CD14-positive monocyte (primary cell): ENCODE results near the gene RNF220. TPM values are rescaled to one million over a fixed set of nuclear protein-coding genes. Genes with fewer than 3 reads are reported as not detected.

Experiments used
- DNase-seq, 3 donors: peaks; one replicate each; pipeline ENCODE4 v3.0.0-alpha.2; 2011 to 2022
- H2AFZ ChIP-seq: 2 replicates; pipeline ENCODE4 v1.6.0; 2012; ENCODE audit warnings: mild to moderate bottlenecking, low read depth, low read length, inconsistent platforms; ENCODE audit not compliant: insufficient read depth, poor library complexity, severe bottlenecking
- H3K27ac ChIP-seq, 2 donors: 1 replicate in 1 of 2; 2 replicates in 1 of 2; pipeline ENCODE4 v1.5.1; 2012 to 2013; ENCODE audit warnings: low read length in 2 of 2, control low read depth in 1 of 2, inconsistent platforms in 1 of 2, low read depth in 1 of 2, mild to moderate bottlenecking in 1 of 2
- H3K27me3 ChIP-seq, 2 donors: one replicate each; pipeline versions ENCODE4 v1.6.0 to v1.6.1; 2011 to 2013; ENCODE audit warnings: low read length in 2 of 2; ENCODE audit not compliant: control insufficient read depth in 2 of 2, insufficient read depth in 2 of 2
- H3K36me3 ChIP-seq, 2 donors: replicated peaks in 1 of 2; 1 replicate in 1 of 2; 2 replicates in 1 of 2; pipeline versions ENCODE4 v1.5.1 to v1.6.1; 2012 to 2013; ENCODE audit warnings: low read length in 2 of 2, control low read depth in 1 of 2, inconsistent platforms in 1 of 2, mild to moderate bottlenecking in 1 of 2; ENCODE audit not compliant: insufficient read depth in 2 of 2, control insufficient read depth in 1 of 2
- H3K4me1 ChIP-seq, 2 donors: 1 replicate in 1 of 2; 2 replicates in 1 of 2; pipeline versions ENCODE4 v1.5.1 to v1.6.1; 2012 to 2013; ENCODE audit warnings: low read length in 2 of 2, control low read depth in 1 of 2, inconsistent platforms in 1 of 2, mild to moderate bottlenecking in 1 of 2, moderate library complexity in 1 of 2; ENCODE audit not compliant: insufficient read depth in 2 of 2, control insufficient read depth in 1 of 2
- H3K4me2 ChIP-seq: replicated peaks from 2 replicates; pipeline ENCODE3; 2012; ENCODE audit warnings: low read length, moderate library complexity, mild to moderate bottlenecking; ENCODE audit not compliant: poor library complexity, severe bottlenecking; ENCODE audit errors: extremely low read depth
- H3K4me3 ChIP-seq, 3 experiments: fragments of 200-600 bp in 1 of 3; sonication (generic) in 1 of 3; replicated peaks in 1 of 3; 1 replicate in 2 of 3; 2 replicates in 1 of 3; pipeline ENCODE4 v1.5.1; 2011 to 2013; ENCODE audit warnings: low read length in 3 of 3, mild to moderate bottlenecking in 3 of 3, control low read depth in 2 of 3, low read depth in 2 of 3, inconsistent platforms in 1 of 3, moderate library complexity in 1 of 3
- H3K79me2 ChIP-seq: 2 replicates; pipeline ENCODE4 v1.6.0; 2012; ENCODE audit warnings: mild to moderate bottlenecking, control low read depth, inconsistent platforms, low read length, moderate library complexity; ENCODE audit not compliant: insufficient read depth
- H3K9ac ChIP-seq: 2 replicates; pipeline ENCODE4 v1.6.0; 2017; ENCODE audit warnings: low read length, mild to moderate bottlenecking; ENCODE audit not compliant: insufficient read depth, poor library complexity, severe bottlenecking
- H3K9me3 ChIP-seq, 2 donors: replicated peaks in 1 of 2; 1 replicate in 1 of 2; 2 replicates in 1 of 2; pipeline versions ENCODE4 v1.5.1 to v1.6.1; 2012 to 2013; ENCODE audit warnings: low read length in 2 of 2, control low read depth in 1 of 2; ENCODE audit not compliant: control insufficient read depth in 1 of 2, insufficient read depth in 1 of 2
- H4K20me1 ChIP-seq: 2 replicates; pipeline ENCODE4 v1.6.0; 2012; ENCODE audit warnings: mild to moderate bottlenecking, low read length, control low read depth, moderate library complexity; ENCODE audit not compliant: insufficient read depth
- H3K27ac Mint-ChIP-seq, 7 donors: one replicate each; pipeline ENCODE4 v1.8.0; 2020; ENCODE audit warnings: mild to moderate bottlenecking in 7 of 7, mixed read lengths in 7 of 7, moderate library complexity in 6 of 7, inconsistent platforms in 2 of 7
- H3K27me3 Mint-ChIP-seq, 3 donors: one replicate each; pipeline ENCODE4 v1.8.0; 2021 to 2022; ENCODE audit warnings: low read depth in 3 of 3, mild to moderate bottlenecking in 3 of 3, mixed read lengths in 3 of 3, moderate library complexity in 3 of 3, inconsistent platforms in 1 of 3
- H3K36me3 Mint-ChIP-seq, 2 donors: one replicate each; pipeline ENCODE4 v1.8.0; 2020; ENCODE audit warnings: mixed read lengths in 2 of 2, inconsistent platforms in 1 of 2, mild to moderate bottlenecking in 1 of 2
- H3K4me1 Mint-ChIP-seq: one replicate; pipeline ENCODE4 v1.8.0; 2020; ENCODE audit warnings: mild to moderate bottlenecking, mixed read lengths
- H3K4me3 Mint-ChIP-seq, 2 donors: one replicate each; pipeline ENCODE4 v1.8.0; 2020; ENCODE audit warnings: mild to moderate bottlenecking in 2 of 2, mixed read lengths in 2 of 2, moderate library complexity in 1 of 2
- H3K9me3 Mint-ChIP-seq, 7 donors: one replicate each; pipeline ENCODE4 v1.8.0; 2020 to 2022; ENCODE audit warnings: mixed read lengths in 7 of 7, mild to moderate bottlenecking in 6 of 7, moderate library complexity in 6 of 7, inconsistent platforms in 2 of 7
- CTCF ChIP-seq: fragments of 200-600 bp; IDR thresholded peaks from one replicate; pipeline ENCODE4 v1.8.0; 2022; ENCODE audit warnings: antibody characterized with exemption, mild to moderate bottlenecking
- WGBS: methylation state at CpG from one replicate; pipeline ENCODE4 v1.1.5; 2013; ENCODE audit warnings: missing lambda C conversion rate; ENCODE audit not compliant: insufficient coverage; 5-methylcytosine and 5-hydroxymethylcytosine counted together
- intact Hi-C, 2 donors: fragments of 100-400 bp; cut with micrococcal nuclease; formaldehyde crosslinking; loops; one replicate each; pipeline versions ENCODE4 v1.15.0 to v1.15.1; 2023
- polyA plus RNA-seq, 3 donors: library from polyadenylated mRNA; depleted of rRNA in 1 of 3; unstranded in 2 of 3; stranded (reverse) in 1 of 3; fragments of 300-500 nt in 2 of 3; fragments of >200 nt in 1 of 3; fragmentation: Illumina TruSeq in 2 of 3; gene quantifications; 1 replicate in 2 of 3; 2 replicates in 1 of 3; pipeline ENCODE4 v1.2.3, GENCODE V29; 2012 to 2021

Gene RNF220
- polyA plus RNA-seq, 3 donors: 39.4 to 133 (median 49.4) TPM

GRCh38 chr1:44355582-44356305 is 49.3 kb upstream of the RNF220 start:
- Histone ChIP-seq H3K4me3 (peak overlapping the region in 2 of 3 experiments; percentile 20 to 90), H3K27ac (peak overlapping the region in 1 of 2 donors; percentile 5), H3K9ac (no peak overlapping the region), H3K27me3 (no peaks in the 10 kb centered on the region), H3K79me2 (peaks cover 20% of the 10 kb centered on the region), H4K20me1 (no peaks in the 10 kb centered on the region), H2AFZ (peak overlapping the region; percentile 96), H3K9me3 (no peaks in the 10 kb centered on the region), H3K36me3 (no peaks in the 10 kb centered on the region), H3K4me1 (peaks cover 11 to 17% of the 10 kb centered on the region in 2 donors), H3K4me2 (peak overlapping the region; percentile 93)
- intact Hi-C loops: loop anchor here (10.0 kb wide), 2 partner anchors 141 to 381 kb away; partner anchors contain the start of genes ATP6V0B (in 1 of the 2), B4GALT2 (in 1 of the 2), DMAP1 (in 1 of the 2) and DPH2 (in 1 of the 2)
- no peak for DNase-seq
- 86% methylated on average over 4 of the region's 12 CpGs for WGBS
- no peaks in the 10 kb centered on the region for H3K9me3 Mint-ChIP-seq
- H3K4me1 Mint-ChIP-seq: peaks cover 20% of the 10 kb centered on the region
- TF ChIP-seq CTCF: no peak
- H3K4me3 Mint-ChIP-seq: peak overlapping the region; percentile 78 to 82
- peak overlapping the region in 4 of 7 donors; percentile 39 to 87 (median 64) for H3K27ac Mint-ChIP-seq
- peaks cover 0 to 1% (median 0%) of the 10 kb centered on the region in 3 donors for H3K27me3 Mint-ChIP-seq
- H3K36me3 Mint-ChIP-seq: peaks cover 3 to 5% of the 10 kb centered on the region in 2 donors

DNA sequence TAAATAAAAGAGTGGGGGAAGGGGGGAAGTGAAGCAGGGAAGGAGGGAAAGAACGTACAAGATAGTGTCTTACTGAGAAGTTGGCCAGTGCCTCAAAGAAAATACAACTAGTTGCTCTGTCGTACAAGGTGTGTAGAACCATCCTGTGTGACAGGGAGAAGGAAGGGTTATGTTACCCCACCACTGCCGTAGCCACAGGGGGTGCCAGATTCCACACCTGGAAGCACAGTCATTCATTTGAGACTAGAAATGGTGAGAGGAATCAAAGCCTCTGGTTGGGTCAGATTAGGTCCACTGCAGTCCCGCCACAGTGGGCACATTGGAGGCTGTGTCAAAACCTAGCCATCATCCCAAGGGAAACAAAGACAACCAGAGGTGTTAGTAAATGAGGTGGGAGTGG is 47.3 kb upstream of the RNF220 start:
- Histone ChIP-seq H3K36me3 (no peaks in the 10 kb centered on the region), H3K27ac (no peak overlapping the region), H3K9me3 (no peaks in the 10 kb centered on the region), H3K4me1 (peaks cover 11 to 17% of the 10 kb centered on the region in 2 donors), H3K4me3 (no peak overlapping the region), H3K27me3 (no peaks in the 10 kb centered on the region), H3K9ac (no peak overlapping the region), H4K20me1 (no peaks in the 10 kb centered on the region), H3K4me2 (no peak overlapping the region), H3K79me2 (peaks cover 18% of the 10 kb centered on the region), H2AFZ (no peak overlapping the region)
- H3K9me3 Mint-ChIP-seq: no peaks in the 10 kb centered on the region
- H3K4me3 Mint-ChIP-seq: no peak overlapping the region
- peaks cover 0 to 4% (median 3%) of the 10 kb centered on the region in 3 donors for H3K27me3 Mint-ChIP-seq
- WGBS: 90% methylated on average over 2 of the region's 4 CpGs
- no peak for DNase-seq
- peaks cover 19% of the 10 kb centered on the region for H3K4me1 Mint-ChIP-seq
- TF ChIP-seq CTCF: no peak
- H3K27ac Mint-ChIP-seq: peak overlapping the region in 1 of 7 donors; percentile 25
- intact Hi-C loops: loop anchor here (10.0 kb wide), 2 partner anchors 143 to 383 kb away; partner anchors contain the start of genes ATP6V0B (in 1 of the 2), B4GALT2 (in 1 of the 2), DMAP1 (in 1 of the 2) and DPH2 (in 1 of the 2)
- peaks cover 0 to under 1% of the 10 kb centered on the region in 2 donors for H3K36me3 Mint-ChIP-seq
